Measurements from ENCODE around the gene YPEL4.
"Not testable (repeated sequence)": the region's sequence is repeated elsewhere in the genome, so short reads cannot be mapped to it uniquely, and the experiment has no call there.

The YPEL4 gene

DNA sequence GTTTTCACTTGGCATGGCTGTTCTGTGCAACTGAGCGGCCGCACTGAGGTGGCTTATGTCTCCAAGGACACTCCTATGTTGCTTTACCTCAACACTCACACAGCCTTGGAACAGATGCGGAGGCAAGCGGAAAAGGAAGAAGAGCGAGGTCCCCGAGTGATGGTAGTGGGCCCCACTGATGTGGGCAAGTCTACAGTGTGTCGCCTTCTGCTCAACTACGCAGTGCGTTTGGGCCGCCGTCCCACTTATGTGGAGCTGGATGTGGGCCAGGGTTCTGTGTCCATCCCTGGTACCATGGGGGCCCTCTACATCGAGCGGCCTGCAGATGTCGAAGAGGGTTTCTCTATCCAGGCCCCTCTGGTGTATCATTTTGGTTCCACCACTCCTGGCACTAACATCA is 10.0 kb upstream of the YPEL4 start:
- H3K4me3 Mint-ChIP-seq = no peak overlapping the region
- peaks cover 14 to 31% of the 10 kb centered on the region in 2 donors for H3K4me1 Mint-ChIP-seq
- DNase-seq = no peak
- ATAC-seq (replicated peaks) = no peak
- no peaks in the 10 kb centered on the region for H3K27me3 Mint-ChIP-seq
- no peaks in the 10 kb centered on the region for H3K9me3 Mint-ChIP-seq
- H3K36me3 Mint-ChIP-seq = peaks cover 13 to 42% of the 10 kb centered on the region in 2 donors
- no peak overlapping the region for H3K27ac Mint-ChIP-seq

DNA sequence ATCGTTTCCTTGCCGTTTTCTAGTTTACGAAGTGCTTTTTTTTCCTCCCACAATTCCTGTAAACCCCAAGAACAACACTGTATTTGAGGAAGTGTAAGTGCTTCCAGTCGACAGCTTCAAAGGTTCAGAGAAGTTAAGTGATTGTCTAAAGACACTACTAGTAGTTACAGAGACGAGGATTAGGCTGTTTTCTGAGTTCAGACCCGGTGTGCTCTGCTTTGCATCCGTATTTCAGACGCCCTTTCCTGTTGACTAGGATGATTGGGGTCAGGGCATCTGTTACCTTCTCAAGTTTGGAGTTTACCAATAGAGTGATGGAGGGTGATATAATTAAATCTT is 8.3 kb upstream of the YPEL4 start:
- Mint-ChIP-seq H3K4me1 (peaks cover 17 to 33% of the 10 kb centered on the region in 2 donors), H3K27ac (peak overlapping the region; percentile 98)
- ATAC-seq (replicated peaks) = peak in 1 of 2 donors; percentile 28

DNA sequence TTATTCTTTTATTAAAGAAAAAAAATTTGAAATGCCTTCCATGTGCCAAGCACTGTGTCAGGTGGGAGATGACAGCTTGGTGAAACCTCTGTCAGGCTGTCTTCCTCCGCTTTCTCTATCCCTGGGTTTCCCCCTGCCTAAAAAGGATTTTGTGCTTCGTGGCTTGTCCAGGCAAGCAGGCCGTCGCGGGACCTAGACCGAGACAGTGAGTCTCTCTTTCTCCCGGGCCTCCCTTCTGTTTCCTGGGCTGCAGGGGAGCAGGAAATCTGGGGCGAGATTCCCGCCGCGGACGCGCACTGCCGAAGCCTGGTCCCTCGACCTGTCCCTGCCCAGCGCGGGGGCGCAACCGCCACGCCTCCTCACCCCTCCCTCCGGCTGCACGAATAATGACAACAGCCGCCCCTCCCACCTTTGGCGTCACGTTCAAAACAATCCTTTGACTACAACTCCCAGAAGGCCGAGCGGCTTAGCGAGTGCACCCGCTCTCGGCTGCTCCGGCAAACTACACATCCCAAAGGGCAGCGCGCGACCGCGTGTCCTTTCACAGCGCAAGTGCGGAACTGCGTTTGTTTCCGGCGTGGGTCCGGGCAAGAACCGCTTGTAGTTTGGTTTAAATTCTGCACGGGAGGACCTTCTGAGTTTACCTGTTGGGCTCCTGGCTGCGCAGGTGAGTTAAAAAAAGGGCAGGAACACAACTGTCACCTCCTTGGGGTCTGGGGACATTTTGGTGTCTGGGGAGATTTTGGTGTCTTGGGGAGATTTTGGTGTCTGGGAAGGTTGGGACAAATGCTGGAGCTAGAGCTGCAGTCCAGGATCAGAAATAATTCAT is 7.7 kb upstream of the YPEL4 start, which contains the start of gene CLP1:
Gene CLP1 (plus strand): TSS at position 569 of the 829 bp plus-strand sequence. CDS start 1,715 bp downstream, outside the sequence.
- Mint-ChIP-seq H3K4me1 (peaks cover 15 to 30% of the 10 kb centered on the region in 2 donors), H3K27ac (peak within 1 kb of the TSS; percentile 98), H3K36me3 (peaks cover 6 to 27% of the 10 kb centered on the region in 2 donors), H3K27me3 (no peaks in the 10 kb centered on the region), H3K9me3 (no peaks in the 10 kb centered on the region), H3K4me3 (peak within 1 kb of the TSS; percentile 89 to 100)
- DNase-seq (peak; percentile 97), ATAC-seq (replicated peaks) (peak; percentile 98 to 99)

More for the DNA sequence above, 8.3 kb upstream of the YPEL4 start:
- Mint-ChIP-seq H3K9me3 (no peaks in the 10 kb centered on the region), H3K27me3 (no peaks in the 10 kb centered on the region), H3K36me3 (peaks cover 8 to 33% of the 10 kb centered on the region in 2 donors), H3K4me3 (peak overlapping the region; percentile 89 to 100)
- DNase-seq = no peak

DNA sequence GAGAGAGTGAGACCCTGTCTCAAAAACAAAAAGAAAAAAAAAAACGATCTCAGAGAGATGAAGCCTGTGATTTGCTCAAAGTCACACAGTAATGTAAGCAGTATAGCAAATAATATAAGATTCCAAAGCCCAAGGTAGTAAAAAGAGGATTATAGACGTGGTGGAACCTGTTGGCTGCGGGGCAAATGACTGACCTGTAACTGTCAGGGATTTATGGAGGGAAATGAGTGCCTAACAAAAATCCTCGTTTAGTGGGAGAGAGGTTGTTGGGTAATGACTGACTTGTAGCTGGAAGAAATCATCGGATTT is 7.1 kb upstream of the YPEL4 start:
- Mint-ChIP-seq H3K27me3 (no peaks in the 10 kb centered on the region), H3K27ac (peak overlapping the region; percentile 86), H3K4me3 (peak overlapping the region; percentile 89 to 100), H3K9me3 (no peaks in the 10 kb centered on the region), H3K36me3 (peaks cover 2 to 23% of the 10 kb centered on the region in 2 donors), H3K4me1 (peaks cover 13 to 26% of the 10 kb centered on the region in 2 donors)
- no peak for DNase-seq
- no peak for ATAC-seq (replicated peaks)

DNA sequence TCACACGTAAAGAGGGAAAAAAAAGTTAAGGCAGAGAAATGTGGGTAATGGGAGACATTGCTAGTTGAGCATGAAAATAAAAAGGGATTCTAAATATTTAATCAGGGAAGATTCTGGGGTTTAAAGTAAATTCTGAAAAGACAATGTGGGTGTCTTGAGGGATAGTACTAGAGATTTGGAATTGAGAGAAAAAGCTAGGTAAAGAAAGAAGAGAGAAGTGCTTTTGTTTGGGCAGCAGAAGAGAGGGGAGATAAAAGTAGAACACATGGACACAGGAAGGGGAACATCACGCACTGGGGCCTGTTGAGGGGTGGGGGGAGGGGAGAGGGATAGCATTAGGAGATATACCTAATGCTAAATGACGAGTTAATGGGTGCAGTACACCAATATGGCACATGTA is 3.5 kb upstream of the YPEL4 start:
- Mint-ChIP-seq H3K36me3 (peaks cover 0 to 3% of the 10 kb centered on the region in 2 donors), H3K27me3 (peaks cover 30 to 33% of the 10 kb centered on the region in 2 donors), H3K4me3 (no peak overlapping the region), H3K4me1 (peaks cover 29 to 37% of the 10 kb centered on the region in 2 donors), H3K27ac (peak overlapping the region; percentile 20), H3K9me3 (no peaks in the 10 kb centered on the region)
- DNase-seq (no peak), ATAC-seq (replicated peaks) (no peak)

DNA sequence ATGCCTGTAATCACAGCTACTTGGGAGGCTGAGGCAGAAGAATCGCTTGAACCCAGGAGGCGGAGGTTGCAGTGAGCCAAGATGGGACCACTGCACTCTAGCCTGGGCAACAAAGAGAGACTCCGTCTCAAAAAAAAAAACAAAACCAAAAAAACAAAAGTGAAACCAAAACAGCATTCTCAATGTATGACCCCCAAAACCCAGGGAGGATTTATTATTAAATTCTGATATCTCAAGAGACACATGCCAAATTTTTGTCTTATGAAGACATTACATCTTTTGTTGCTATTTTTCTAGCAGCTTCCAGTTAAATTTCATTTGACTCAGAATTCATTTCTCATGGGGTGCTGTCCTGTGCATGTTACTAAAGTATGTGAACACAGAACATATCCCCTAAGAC is 3.0 kb upstream of the YPEL4 start:
- peaks cover 31 to 40% of the 10 kb centered on the region in 2 donors for H3K4me1 Mint-ChIP-seq
- H3K4me3 Mint-ChIP-seq = peak overlapping the region; percentile 29 to 53
- peaks cover 35 to 38% of the 10 kb centered on the region in 2 donors for H3K27me3 Mint-ChIP-seq
- peak overlapping the region; percentile 20 for H3K27ac Mint-ChIP-seq
- DNase-seq = no peak
- peaks cover 0 to 2% of the 10 kb centered on the region in 2 donors for H3K36me3 Mint-ChIP-seq
- H3K9me3 Mint-ChIP-seq = no peaks in the 10 kb centered on the region
- ATAC-seq (replicated peaks) = no peak

DNA sequence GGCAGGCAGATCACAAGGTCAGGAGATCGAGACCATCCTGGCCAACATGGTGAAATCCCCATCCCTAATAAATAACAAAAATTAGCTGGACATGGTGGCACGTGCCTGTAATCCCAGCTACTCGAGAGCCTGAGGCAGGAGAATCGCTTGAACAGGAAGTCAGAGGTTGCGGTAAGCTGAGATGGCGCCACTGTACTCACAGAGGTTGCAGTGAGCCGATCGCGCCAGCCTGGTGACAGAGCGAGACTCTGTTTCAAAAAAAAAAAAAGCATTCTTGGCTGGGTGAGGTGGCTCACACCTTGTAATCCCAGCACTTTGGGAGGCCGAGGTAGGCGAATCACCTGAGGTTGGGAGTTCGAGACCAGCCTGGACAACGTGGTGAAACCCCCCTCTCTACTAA is 2.5 kb upstream of the YPEL4 start:
- Mint-ChIP-seq H3K4me3 (peak overlapping the region; percentile 29 to 53), H3K4me1 (peaks cover 36 to 45% of the 10 kb centered on the region in 2 donors), H3K27me3 (peaks cover 39 to 42% of the 10 kb centered on the region in 2 donors)
- not testable (repeated sequence) for DNase-seq; H3K36me3 Mint-ChIP-seq; ATAC-seq (replicated peaks); H3K9me3 Mint-ChIP-seq; H3K27ac Mint-ChIP-seq

DNA sequence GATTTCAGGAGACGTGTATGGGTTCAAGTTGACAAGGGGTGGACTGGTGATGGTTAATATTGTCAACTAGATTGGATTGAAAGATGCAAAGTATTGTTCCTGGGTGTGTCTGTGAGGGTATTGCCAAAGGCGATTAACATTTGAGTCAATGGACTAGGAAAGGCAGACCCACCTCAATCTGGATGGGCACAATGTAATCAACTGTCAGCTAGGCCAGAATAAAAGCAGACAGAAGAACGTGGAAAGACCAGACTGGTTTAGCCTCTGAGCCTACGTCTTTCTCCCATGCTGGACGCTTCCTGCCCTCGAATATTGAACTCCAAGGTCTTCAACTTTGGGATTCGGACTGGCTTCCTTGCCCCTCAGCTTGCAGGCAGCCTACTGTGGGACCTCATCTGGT is 1.7 kb upstream of the YPEL4 start:
- Mint-ChIP-seq H3K27ac (no peak overlapping the region), H3K4me1 (peaks cover 40 to 46% of the 10 kb centered on the region in 2 donors), H3K36me3 (no peaks in the 10 kb centered on the region), H3K9me3 (no peaks in the 10 kb centered on the region), H3K27me3 (peaks cover 47 to 50% of the 10 kb centered on the region in 2 donors), H3K4me3 (no peak overlapping the region)
- no peak for ATAC-seq (replicated peaks)
- no peak for DNase-seq

DNA sequence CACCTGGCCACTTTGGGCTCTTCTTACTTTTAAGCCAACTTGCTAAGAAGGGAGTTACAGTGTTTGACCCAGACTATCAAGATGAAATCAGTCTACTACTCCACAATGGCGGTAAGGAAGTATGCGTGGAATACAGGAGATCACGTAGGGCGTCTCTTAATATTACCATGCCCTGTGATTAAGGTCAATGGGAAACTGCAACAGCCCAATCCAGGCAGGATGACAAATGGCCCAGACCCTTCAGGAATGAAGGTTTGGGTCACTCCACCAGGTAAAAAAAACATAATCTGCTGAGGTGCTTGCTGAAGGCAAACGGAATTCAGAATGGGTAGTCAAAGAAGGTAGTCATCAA is 1.0 kb upstream of the YPEL4 start:
- peaks cover 46 to 52% of the 10 kb centered on the region in 2 donors for H3K4me1 Mint-ChIP-seq

DNA sequence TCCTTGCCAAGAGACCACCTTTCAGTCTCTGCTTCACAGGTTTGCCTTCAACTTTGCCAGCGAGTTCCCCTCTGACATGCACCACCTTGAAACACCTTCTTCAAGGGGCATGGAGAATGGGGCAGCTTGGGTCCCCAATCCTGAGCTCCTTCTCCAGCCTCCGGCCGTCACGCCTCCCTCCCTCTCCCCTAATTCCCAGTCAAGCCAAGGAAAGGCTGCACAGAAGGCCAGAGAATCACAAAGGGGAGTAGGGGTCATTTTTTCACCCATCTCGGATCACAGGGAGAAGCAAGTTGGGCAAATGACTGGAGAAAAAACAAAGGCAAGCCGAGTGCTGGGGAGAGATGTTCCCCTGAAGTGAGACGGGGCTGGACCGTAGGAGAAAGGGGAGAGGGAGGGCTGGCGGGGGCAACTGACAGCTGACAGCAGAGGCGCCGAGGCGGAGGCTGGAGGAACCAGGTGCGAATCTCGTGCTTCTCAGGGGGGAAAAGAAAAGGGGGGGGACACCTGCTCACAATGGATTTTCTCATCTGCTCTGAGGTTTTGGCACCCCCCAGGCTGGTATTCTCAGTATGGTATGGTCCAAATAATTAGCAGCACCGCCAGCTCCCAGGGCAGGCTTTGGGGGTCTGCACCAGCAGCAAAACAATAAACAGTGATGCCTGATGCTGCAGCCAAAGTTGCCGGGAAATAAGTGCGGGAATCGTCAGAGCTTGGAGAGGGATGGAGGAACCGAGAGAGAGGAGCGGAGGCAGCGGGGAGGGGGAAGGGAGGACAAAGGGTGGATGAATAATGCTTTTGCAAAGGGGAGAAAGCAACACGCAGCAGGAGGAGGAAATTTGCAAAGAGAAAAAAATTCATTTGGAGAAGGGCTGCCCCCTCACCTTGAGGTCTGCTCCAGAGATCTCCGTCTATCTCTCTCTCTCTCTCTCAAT is 644 bp downstream of the YPEL4 start:
- peaks cover 58 to 62% of the 10 kb centered on the region in 2 donors for H3K27me3 Mint-ChIP-seq
- peaks cover 50 to 65% of the 10 kb centered on the region in 2 donors for H3K4me1 Mint-ChIP-seq
- H3K27ac Mint-ChIP-seq = peak overlapping the region; percentile 14
- no peaks in the 10 kb centered on the region for H3K9me3 Mint-ChIP-seq
- ATAC-seq (replicated peaks) = no peak
- no peak for DNase-seq
- peak overlapping the region; percentile 63 to 87 for H3K4me3 Mint-ChIP-seq
- no peaks in the 10 kb centered on the region for H3K36me3 Mint-ChIP-seq

More for the DNA sequence above, 1.0 kb upstream of the YPEL4 start:
- no peaks in the 10 kb centered on the region for H3K36me3 Mint-ChIP-seq
- H3K9me3 Mint-ChIP-seq = no peaks in the 10 kb centered on the region
- DNase-seq = no peak
- peaks cover 54 to 57% of the 10 kb centered on the region in 2 donors for H3K27me3 Mint-ChIP-seq
- no peak for ATAC-seq (replicated peaks)
- no peak overlapping the region for H3K4me3 Mint-ChIP-seq
- H3K27ac Mint-ChIP-seq = no peak overlapping the region

DNA sequence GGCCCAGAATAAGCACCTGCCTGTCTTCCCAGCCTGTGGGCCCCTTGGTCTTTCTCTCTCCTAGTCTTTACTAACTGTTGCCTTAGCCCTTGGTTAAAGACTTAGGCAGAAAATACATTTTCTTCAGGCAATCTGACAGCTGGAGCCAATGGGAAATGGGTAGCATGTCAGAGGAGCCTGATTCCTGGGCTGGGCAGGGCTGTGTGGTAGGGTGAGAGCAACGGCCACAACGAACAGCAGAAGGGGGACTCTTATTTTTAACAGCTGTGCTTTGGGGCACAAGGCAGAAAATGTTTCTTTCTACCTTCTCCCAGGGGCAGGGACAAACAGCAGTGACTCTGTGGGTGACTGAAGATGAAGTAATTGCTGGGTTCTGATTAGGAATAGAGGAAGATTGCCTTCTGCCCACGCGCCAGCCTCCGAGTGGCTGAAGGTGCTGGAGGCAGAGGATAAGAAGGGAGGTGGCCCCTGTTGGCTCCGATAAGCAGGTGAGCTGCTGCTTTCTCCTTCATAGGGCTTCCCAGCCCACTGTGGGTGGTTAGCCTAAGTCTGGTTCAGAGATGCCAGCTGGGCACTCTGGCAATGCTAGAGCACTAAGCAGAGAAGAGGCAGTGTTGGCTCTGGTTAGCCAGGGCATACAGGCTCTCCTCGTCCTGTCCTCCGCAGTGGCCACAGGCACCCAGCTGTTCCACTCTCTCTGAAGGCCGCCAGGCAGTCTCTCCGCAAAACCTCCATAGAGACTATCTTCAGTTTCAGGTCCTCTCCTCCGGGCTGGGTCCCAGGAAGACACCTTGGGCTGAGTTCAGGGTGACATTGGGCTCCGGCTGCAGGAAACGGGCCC is 1.5 kb downstream of the YPEL4 start:
- H3K4me1 Mint-ChIP-seq = peaks cover 49 to 63% of the 10 kb centered on the region in 2 donors
- DNase-seq = no peak
- H3K9me3 Mint-ChIP-seq = no peaks in the 10 kb centered on the region
- H3K4me3 Mint-ChIP-seq = peak overlapping the region; percentile 63 to 87
- H3K27me3 Mint-ChIP-seq = peaks cover 64 to 70% of the 10 kb centered on the region in 2 donors
- H3K36me3 Mint-ChIP-seq = no peaks in the 10 kb centered on the region
- H3K27ac Mint-ChIP-seq = peak overlapping the region; percentile 14
- peak; percentile 5 to 6 for ATAC-seq (replicated peaks)

DNA sequence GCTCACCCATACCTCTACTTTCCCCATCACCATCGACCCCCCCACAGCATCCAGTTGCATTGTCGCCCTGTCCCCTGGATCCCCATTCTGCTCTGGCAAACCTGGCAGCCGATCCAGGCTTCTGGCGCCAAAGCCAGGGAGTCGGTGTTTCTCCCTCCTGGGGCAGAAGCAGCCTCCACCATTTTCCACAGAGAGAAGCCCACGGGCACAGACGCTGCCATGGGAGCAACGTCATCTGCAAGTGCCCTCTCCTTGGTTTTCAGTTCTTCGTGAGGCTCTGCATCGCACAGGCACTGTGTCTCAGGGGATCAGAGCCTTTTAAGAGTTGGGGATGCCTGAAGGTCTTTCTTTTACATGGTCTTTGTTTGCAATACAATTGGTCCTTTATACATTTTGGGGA is 2.3 kb downstream of the YPEL4 start:
- no peaks in the 10 kb centered on the region for H3K36me3 Mint-ChIP-seq

DNA sequence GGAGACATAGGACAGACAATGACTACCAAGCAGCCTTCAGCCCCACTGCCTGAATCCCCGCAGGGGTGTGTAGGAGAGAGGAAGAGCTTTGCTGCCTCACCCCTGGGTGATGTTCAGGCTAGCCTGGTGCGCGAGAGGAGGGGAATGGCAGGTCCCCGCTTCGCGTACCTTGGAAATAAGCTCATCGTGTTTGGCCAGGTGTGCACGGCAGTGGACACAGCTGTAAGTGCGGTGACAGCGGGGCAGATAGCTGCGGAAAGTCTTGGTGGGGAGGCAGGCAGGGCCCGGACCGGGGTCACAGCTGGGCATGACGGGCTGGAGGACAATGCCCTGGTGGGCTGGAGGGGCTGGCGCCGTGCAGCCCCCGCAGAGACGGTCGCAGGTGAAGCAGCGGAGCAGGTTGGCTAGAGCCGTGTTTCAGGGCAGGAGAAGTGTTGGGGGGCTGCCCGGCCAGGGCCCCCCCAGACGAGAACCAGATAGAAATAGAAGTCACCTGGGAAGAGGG is 2.9 kb downstream of the YPEL4 start:
- H3K4me3 Mint-ChIP-seq = peak overlapping the region; percentile 61 to 63
- DNase-seq = no peak
- no peaks in the 10 kb centered on the region for H3K36me3 Mint-ChIP-seq

More for the DNA sequence above, 2.3 kb downstream of the YPEL4 start:
- Mint-ChIP-seq H3K4me1 (peaks cover 46 to 58% of the 10 kb centered on the region in 2 donors), H3K4me3 (peak overlapping the region; percentile 61 to 63), H3K27me3 (peaks cover 66 to 70% of the 10 kb centered on the region in 2 donors), H3K27ac (peak overlapping the region; percentile 62), H3K9me3 (no peaks in the 10 kb centered on the region)
- ATAC-seq (replicated peaks) (no peak), DNase-seq (no peak)

More for the DNA sequence above, 2.9 kb downstream of the YPEL4 start:
- Mint-ChIP-seq H3K9me3 (no peaks in the 10 kb centered on the region), H3K27me3 (peaks cover 66 to 70% of the 10 kb centered on the region in 2 donors), H3K4me1 (peaks cover 46 to 58% of the 10 kb centered on the region in 2 donors), H3K27ac (peak overlapping the region; percentile 63)
- ATAC-seq (replicated peaks) = peak; percentile 9 to 13
